ENCODE data around the gene GYG2. TPM values are rescaled to one million over a fixed set of nuclear protein-coding genes. Genes with fewer than 3 reads are reported as not detected.
"Not testable (repeated sequence)": the region's sequence is repeated elsewhere in the genome, so short reads cannot be mapped to it uniquely, and the experiment has no call there.

The GYG2 gene
- total RNA-seq, 1 donor from 2014 or later, result 1.4 TPM

- no peaks in the 10 kb centered on the region for H3K27me3 ChIP-seq
- intact Hi-C loops (cut with DNase I), result no loop called here
- ATAC-seq (no peak), DNase-seq (no peak)
- H3K9me3 ChIP-seq, result no peaks in the 10 kb centered on the region
- H3K4me3 ChIP-seq, result no peak overlapping the region
- no peaks in the 10 kb centered on the region for H3K36me3 ChIP-seq
- no peaks in the 10 kb centered on the region for H3K4me1 ChIP-seq
- no peak for TF ChIP-seq CTCF (IDR thresholded peaks at IDR 0.05)
- H3K27ac ChIP-seq, result no peak overlapping the region
Observed at GRCh38 chrX:2784026-2784425, 44.7 kb upstream of the GYG2 start.

GRCh38 chrX:2785538-2785937 lies 43.2 kb upstream of the GYG2 start:
- TF ChIP-seq CTCF (IDR thresholded peaks at IDR 0.05), result no peak
- Histone ChIP-seq H3K27ac (no peak overlapping the region), H3K27me3 (no peaks in the 10 kb centered on the region), H3K4me1 (no peaks in the 10 kb centered on the region), H3K4me3 (no peak overlapping the region), H3K9me3 (no peaks in the 10 kb centered on the region), H3K36me3 (no peaks in the 10 kb centered on the region)
- intact Hi-C loops (cut with DNase I), result no loop called here
- DNase-seq (no peak), ATAC-seq (no peak)

- Histone ChIP-seq H3K9me3 (no peaks in the 10 kb centered on the region), H3K36me3 (no peaks in the 10 kb centered on the region), H3K27me3 (no peaks in the 10 kb centered on the region), H3K27ac (no peak overlapping the region), H3K4me3 (no peak overlapping the region), H3K4me1 (no peaks in the 10 kb centered on the region)
- TF ChIP-seq CTCF (IDR thresholded peaks at IDR 0.05), result no peak
- intact Hi-C loops (cut with DNase I), result no loop called here
- no peak for ATAC-seq
- no peak for DNase-seq
Observed at GRCh38 chrX:2788980-2789379, 39.8 kb upstream of the GYG2 start.

- ATAC-seq (no peak), DNase-seq (no peak)
- no peaks in the 10 kb centered on the region for H3K9me3 ChIP-seq
- TF ChIP-seq CTCF (IDR thresholded peaks at IDR 0.05), result no peak
- intact Hi-C loops (cut with DNase I), result no loop called here
- no peaks in the 10 kb centered on the region for H3K27me3 ChIP-seq
- H3K36me3 ChIP-seq, result no peaks in the 10 kb centered on the region
- H3K27ac ChIP-seq, result no peak overlapping the region
- no peak overlapping the region for H3K4me3 ChIP-seq
- H3K4me1 ChIP-seq, result no peaks in the 10 kb centered on the region
Observed at GRCh38 chrX:2789569-2789968, 39.2 kb upstream of the GYG2 start.

GRCh38 chrX:2793752-2794151 lies 35.0 kb upstream of the GYG2 start:
- no peak overlapping the region for H3K27ac ChIP-seq
- no peak for ATAC-seq
- TF ChIP-seq CTCF (IDR thresholded peaks at IDR 0.05), result no peak
- H3K4me1 ChIP-seq, result no peaks in the 10 kb centered on the region
- H3K4me3 ChIP-seq, result no peak overlapping the region
- H3K9me3 ChIP-seq, result no peaks in the 10 kb centered on the region
- DNase-seq, result no peak
- no peaks in the 10 kb centered on the region for H3K36me3 ChIP-seq
- intact Hi-C loops (cut with DNase I), result no loop called here
- H3K27me3 ChIP-seq, result no peaks in the 10 kb centered on the region

- intact Hi-C loops (cut with DNase I), result no loop called here
- Histone ChIP-seq H3K4me3 (no peak overlapping the region), H3K9me3 (no peaks in the 10 kb centered on the region), H3K36me3 (no peaks in the 10 kb centered on the region), H3K4me1 (no peaks in the 10 kb centered on the region), H3K27ac (no peak overlapping the region), H3K27me3 (no peaks in the 10 kb centered on the region)
- ATAC-seq (no peak), DNase-seq (no peak)
- TF ChIP-seq CTCF (IDR thresholded peaks at IDR 0.05), result no peak
Observed at GRCh38 chrX:2794336-2794735, 34.4 kb upstream of the GYG2 start.

GRCh38 chrX:2796808-2797207 lies 31.9 kb upstream of the GYG2 start:
- ATAC-seq; H3K36me3 ChIP-seq; H3K4me3 ChIP-seq; DNase-seq; H3K9me3 ChIP-seq; H3K27me3 ChIP-seq; H3K4me1 ChIP-seq; H3K27ac ChIP-seq; intact Hi-C loops (cut with DNase I): not testable (repeated sequence)
